WTC11 (cell line): Measurements from ENCODE around the gene GRPEL2. TPM values are rescaled to one million over a fixed set of nuclear protein-coding genes. Genes with fewer than 3 reads are reported as not detected.
A peak's percentile ranks its signal among the peaks of the same experiment; 100 is the strongest.

Experiments
- ATAC-seq: fragments of 200-7000 bp; cut with Tn5 transposase; 2 replicates; pipeline ENCODE4 v1.10.0; 2021; ENCODE audit warnings: mild to moderate bottlenecking, moderate library complexity
- CTCF ChIA-PET: fragments of 300-600 bp; sonication (Branson Sonifier 250); formaldehyde crosslinking; loops from one replicate; lab custom pipeline; 2021; ENCODE audit warnings: antibody characterized with exemption; lab: Charles Lee
- POLR2A ChIA-PET: fragments of 350-600 bp; sonication (Branson Sonifier 250); formaldehyde crosslinking; loops from one replicate; lab custom pipeline; 2021; ENCODE audit warnings: antibody characterized with exemption; lab: Charles Lee
- DNase-seq: peaks from one replicate; pipeline ENCODE4 v3.0.0; 2021; ENCODE audit warnings: low spot score
- H3K27ac Mint-ChIP-seq: 2 replicates; pipeline ENCODE4 v1.8.0; 2021; ENCODE audit warnings: mixed read lengths
- H3K27me3 Mint-ChIP-seq: 2 replicates; pipeline ENCODE4 v1.8.0; 2021; ENCODE audit warnings: low read depth, mild to moderate bottlenecking, moderate library complexity, mixed read lengths
- H3K36me3 Mint-ChIP-seq: 2 replicates; pipeline ENCODE4 v1.8.0; 2021; ENCODE audit warnings: mixed read lengths
- H3K4me1 Mint-ChIP-seq: 2 replicates; pipeline ENCODE4 v1.8.0; 2022; ENCODE audit warnings: mixed read lengths
- H3K4me3 Mint-ChIP-seq: 2 replicates; pipeline ENCODE4 v1.8.0; 2021; ENCODE audit warnings: mild to moderate bottlenecking, moderate library complexity, mixed read lengths
- H3K9me3 Mint-ChIP-seq: 2 replicates; pipeline ENCODE4 v1.8.0; 2021; ENCODE audit warnings: mixed read lengths
- ATF1 ChIP-seq: sonication (generic); formaldehyde crosslinking; IDR thresholded peaks from 2 replicates; pipeline ENCODE4 v1.8.1; 2023; ENCODE audit warnings: mild to moderate bottlenecking, moderate library complexity, missing genetic modification reagents
- ATF2 ChIP-seq: sonication (generic); formaldehyde crosslinking; IDR thresholded peaks from 2 replicates; pipeline ENCODE4 v1.8.1; 2022; ENCODE audit warnings: low read depth, missing genetic modification reagents, borderline replicate concordance
- CDX4 ChIP-seq: fragments of 250-450 bp; sonication (Bioruptor Pico); IDR thresholded peaks from 2 replicates; pipeline ENCODE4 v1.9.0; 2021; ENCODE audit warnings: moderate library complexity, mild to moderate bottlenecking, inconsistent platforms, borderline replicate concordance
- CTCF ChIP-seq: fragments of 200-600 bp; IDR thresholded peaks from 2 replicates; pipeline ENCODE4 v1.8.0; 2022; ENCODE audit warnings: antibody characterized with exemption
- E2F1 ChIP-seq: sonication (generic); formaldehyde crosslinking; IDR thresholded peaks from 2 replicates; pipeline ENCODE4 v1.8.0; 2022; ENCODE audit warnings: mild to moderate bottlenecking, missing genetic modification reagents
- ETV6 ChIP-seq: sonication (generic); formaldehyde crosslinking; IDR thresholded peaks from 2 replicates; pipeline ENCODE4 v1.8.1; 2022; ENCODE audit warnings: mild to moderate bottlenecking, missing genetic modification reagents
- FOXK1 ChIP-seq: sonication (generic); formaldehyde crosslinking; IDR thresholded peaks from 2 replicates; pipeline ENCODE4 v1.8.0; 2022; ENCODE audit warnings: mild to moderate bottlenecking, moderate library complexity, missing genetic modification reagents
- GABPB1 ChIP-seq: sonication (generic); formaldehyde crosslinking; IDR thresholded peaks from 2 replicates; pipeline ENCODE4 v1.8.1; 2023; ENCODE audit warnings: mild to moderate bottlenecking, missing genetic modification reagents
- IRF1 ChIP-seq: sonication (generic); formaldehyde crosslinking; IDR thresholded peaks from 2 replicates; pipeline ENCODE4 v1.8.0; 2023; ENCODE audit warnings: missing genetic modification reagents
- IRF2 ChIP-seq: sonication (generic); formaldehyde crosslinking; IDR thresholded peaks from 2 replicates; pipeline ENCODE4 v1.8.0; 2022; ENCODE audit warnings: low read depth, missing genetic modification reagents, borderline replicate concordance
- JUN ChIP-seq: sonication (generic); formaldehyde crosslinking; IDR thresholded peaks from 2 replicates; pipeline ENCODE4 v1.8.0; 2023; ENCODE audit warnings: mild to moderate bottlenecking, missing genetic modification reagents
- NFYB ChIP-seq: sonication (generic); formaldehyde crosslinking; conservative IDR thresholded peaks from 2 replicates; pipeline ENCODE4 v1.8.0; 2022; ENCODE audit warnings: low read depth, missing genetic modification reagents
- RELA ChIP-seq: sonication (generic); formaldehyde crosslinking; IDR thresholded peaks from 2 replicates; pipeline ENCODE4 v1.8.1; 2022; ENCODE audit warnings: missing genetic modification reagents, mild to moderate bottlenecking, borderline replicate concordance
- RORB ChIP-seq: fragments of 250-450 bp; sonication (Bioruptor Pico); IDR thresholded peaks from 2 replicates; pipeline ENCODE4 v1.9.0; 2021; ENCODE audit warnings: mild to moderate bottlenecking
- SMAD4 ChIP-seq: sonication (generic); formaldehyde crosslinking; IDR thresholded peaks from 2 replicates; pipeline ENCODE4 v1.8.0; 2022; ENCODE audit warnings: mild to moderate bottlenecking, missing genetic modification reagents
- SOX15 ChIP-seq: fragments of 250-450 bp; sonication (Bioruptor Pico); IDR thresholded peaks from 2 replicates; pipeline ENCODE4 v1.9.0; 2021; ENCODE audit warnings: mild to moderate bottlenecking
- SP1 ChIP-seq: sonication (generic); formaldehyde crosslinking; conservative IDR thresholded peaks from 2 replicates; pipeline ENCODE4 v1.8.1; 2022; ENCODE audit warnings: missing genetic modification reagents
- USF1 ChIP-seq: sonication (generic); formaldehyde crosslinking; IDR thresholded peaks from 2 replicates; pipeline ENCODE4 v1.8.0; 2022; ENCODE audit warnings: mild to moderate bottlenecking, missing genetic modification reagents
- USF2 ChIP-seq: sonication (generic); formaldehyde crosslinking; IDR thresholded peaks from 2 replicates; pipeline ENCODE4 v1.8.1; 2023; ENCODE audit warnings: mild to moderate bottlenecking, missing genetic modification reagents, moderate library complexity
- ZNF121 ChIP-seq: sonication (generic); formaldehyde crosslinking; IDR thresholded peaks from 2 replicates; pipeline ENCODE4 v1.8.0; 2023; ENCODE audit warnings: missing genetic modification reagents
- ZNF219 ChIP-seq: sonication (generic); formaldehyde crosslinking; IDR thresholded peaks from 2 replicates; pipeline ENCODE4 v1.8.0; 2023; ENCODE audit warnings: missing genetic modification reagents, mild to moderate bottlenecking, borderline replicate concordance
- ZNF671 ChIP-seq: fragments of 250-450 bp; sonication (Bioruptor Pico); IDR thresholded peaks from 2 replicates; pipeline ENCODE4 v1.8.0; 2021; ENCODE audit warnings: mild to moderate bottlenecking
- ZSCAN18 ChIP-seq: fragments of 250-450 bp; sonication (Bioruptor Pico); IDR thresholded peaks from 2 replicates; pipeline ENCODE4 v2.1.2; 2022; ENCODE audit warnings: mild to moderate bottlenecking, moderate library complexity
- total RNA-seq: library from RNA; stranded (reverse); gene quantifications from 3 replicates; pipeline ENCODE4 v1.2.3, GENCODE V29; 2021

Gene GRPEL2
- total RNA-seq, 1 experiment from 2014 or later, result 48.6 TPM

- Mint-ChIP-seq H3K27ac (peak overlapping the region; percentile 5; the same call in 1 of the 2 replicates), H3K9me3 (0 out of 2 replicates have a peak, but pooled peaks cover 4% of the 10 kb centered on the region), H3K4me3 (no peak overlapping the region), H3K27me3 (no peaks in the 10 kb centered on the region)
- DNase-seq, result no peak
- ChIA-PET POLR2A (no interaction called here), CTCF (interaction anchor here (1.1 to 2.7 kb wide), 5 partner anchors 9 to 84 kb away, joined by 3 to 17 read pairs (median 4); no protein-coding TSS in a partner anchor)
- TF ChIP-seq RORB (CRISPR knock-in tag), result no peak
- TF ChIP-seq GABPB1 (CRISPR knock-in tag), result no peak
- no peak for TF ChIP-seq NFYB (CRISPR knock-in tag)
- no peak for TF ChIP-seq ZNF671 (CRISPR knock-in tag)
- TF ChIP-seq IRF1, result no peak
- no peak for TF ChIP-seq ZSCAN18 (CRISPR knock-in tag)
- no peak for TF ChIP-seq SOX15 (CRISPR knock-in tag)
- TF ChIP-seq USF1 (CRISPR knock-in tag), result no peak
- no peak for TF ChIP-seq ZNF219 (CRISPR knock-in tag)
- TF ChIP-seq E2F1 (CRISPR knock-in tag), result no peak
- no peak for TF ChIP-seq CTCF
- TF ChIP-seq CDX4 (CRISPR knock-in tag), result no peak
- no peak for TF ChIP-seq ATF1 (CRISPR knock-in tag)
- no peak for TF ChIP-seq FOXK1 (CRISPR knock-in tag)
- TF ChIP-seq ZNF121 (CRISPR knock-in tag), result no peak
- TF ChIP-seq JUN, result no peak
- TF ChIP-seq, all 79 proteins: peak for 0
- ATAC-seq, result no peak
- peaks cover 5% of the 10 kb centered on the region for H3K4me1 Mint-ChIP-seq
- no peaks in the 10 kb centered on the region for H3K36me3 Mint-ChIP-seq
Measured at GRCh38 chr5:149376711-149377447, 31.6 kb downstream of the GRPEL2 start.

- Mint-ChIP-seq H3K4me1 (peaks cover 9% of the 10 kb centered on the region), H3K27me3 (no peaks in the 10 kb centered on the region), H3K27ac (peak overlapping the region; percentile 49), H3K4me3 (no peak overlapping the region), H3K9me3 (0 out of 2 replicates have a peak, but pooled peaks cover 4% of the 10 kb centered on the region), H3K36me3 (no peaks in the 10 kb centered on the region)
- ATAC-seq (no peak), DNase-seq (no peak)
- CTCF ChIA-PET, result interaction anchor here (0.8 to 1.9 kb wide), 6 partner anchors 7 to 62 kb away, joined by 3 to 9 read pairs (median 4); no protein-coding TSS in a partner anchor
- POLR2A ChIA-PET, result no interaction called here
- TF ChIP-seq SP1 (CRISPR knock-in tag) (no peak), SMAD4 (CRISPR knock-in tag) (no peak), USF2 (CRISPR knock-in tag) (no peak), RELA (CRISPR knock-in tag) (no peak), ATF2 (CRISPR knock-in tag) (no peak), ETV6 (no peak), IRF2 (CRISPR knock-in tag) (no peak), USF1 (CRISPR knock-in tag) (no peak)
Measured at GRCh38 chr5:149378241-149378820, 33.0 kb downstream of the GRPEL2 start.
